GM12891 (cell line): ENCODE measurements around the gene MACIR.

Experiments used
- DNase-seq: peaks from one replicate; pipeline ENCODE4 v3.0.0; 2011; ENCODE audit warnings: low spot score; ENCODE audit not compliant: insufficient read length
- FAIRE-seq: peaks from 2 replicates; lab custom pipeline; 2011; peaks lifted over from hg19 to GRCh38; lab: Jason Lieb, UNC
- PAX5 ChIP-seq: IDR thresholded peaks from 2 replicates; pipeline ENCODE4 v1.6.1; 2011; ENCODE audit warnings: low read length, moderate library complexity, mild to moderate bottlenecking; ENCODE audit not compliant: insufficient read depth, severe bottlenecking
- POLR2A ChIP-seq: IDR thresholded peaks from 2 replicates; pipeline ENCODE4 v1.6.1; 2011; ENCODE audit warnings: low read depth, low read length, control low read depth
- POLR2AphosphoS5 ChIP-seq: IDR thresholded peaks from 2 replicates; pipeline ENCODE4 v1.6.1; 2011; ENCODE audit warnings: low read depth, low read length, control low read depth
- POU2F2 ChIP-seq: IDR thresholded peaks from 2 replicates; pipeline ENCODE4 v1.6.1; 2011; ENCODE audit warnings: low read depth, mild to moderate bottlenecking, control low read depth, low read length, moderate library complexity
- SPI1 ChIP-seq: IDR thresholded peaks from 2 replicates; pipeline ENCODE4 v1.6.1; 2011; ENCODE audit warnings: low read depth, low read length, control low read depth
- TAF1 ChIP-seq: IDR thresholded peaks from 2 replicates; pipeline ENCODE4 v1.6.1; 2011; ENCODE audit warnings: low read depth, low read length, control low read depth

Gene MACIR

GRCh38 chr5:103289024-103289423, 30.5 kb downstream of the MACIR start:
- no peak for TF ChIP-seq POU2F2
- no peak for TF ChIP-seq POLR2AphosphoS5
- TF ChIP-seq SPI1 = no peak
- TF ChIP-seq TAF1 = no peak
- no peak for TF ChIP-seq POLR2A
- TF ChIP-seq PAX5 = no peak
- no peak for DNase-seq
- no peak for FAIRE-seq

- TF ChIP-seq TAF1 (no peak), POLR2A (no peak)
- FAIRE-seq = no peak
- DNase-seq = no peak
These were observed 32.3 kb downstream of the MACIR start for GRCh38 chr5:103290846-103291245.

GRCh38 chr5:103291606-103292005, 33.0 kb downstream of the MACIR start:
- TF ChIP-seq TAF1 (no peak), POLR2AphosphoS5 (no peak), SPI1 (no peak), POU2F2 (no peak), POLR2A (no peak), PAX5 (no peak)
- no peak for DNase-seq
- FAIRE-seq = no peak

GRCh38 chr5:103293099-103293498, 34.5 kb downstream of the MACIR start:
- FAIRE-seq (no peak), DNase-seq (no peak)
- TF ChIP-seq POU2F2 (no peak), PAX5 (no peak)

GRCh38 chr5:103293719-103294118, 35.2 kb downstream of the MACIR start:
- TF ChIP-seq POU2F2 (no peak), PAX5 (no peak), POLR2A (no peak), SPI1 (no peak), POLR2AphosphoS5 (no peak), TAF1 (no peak)
- DNase-seq (no peak), FAIRE-seq (no peak)

GRCh38 chr5:103294906-103295305, 36.3 kb downstream of the MACIR start:
- TF ChIP-seq POLR2AphosphoS5 (no peak), SPI1 (no peak), PAX5 (no peak), POU2F2 (no peak), TAF1 (no peak), POLR2A (no peak)
- FAIRE-seq = no peak
- DNase-seq = no peak

- no peak for TF ChIP-seq PAX5
- TF ChIP-seq SPI1 = no peak
- TF ChIP-seq POLR2A = no peak
- no peak for TF ChIP-seq POLR2AphosphoS5
- no peak for TF ChIP-seq TAF1
- no peak for TF ChIP-seq POU2F2
- FAIRE-seq (no peak), DNase-seq (no peak)
These were observed 36.9 kb downstream of the MACIR start for GRCh38 chr5:103295424-103295823.

- no peak for FAIRE-seq
- TF ChIP-seq PAX5 = no peak
- no peak for TF ChIP-seq POLR2AphosphoS5
- TF ChIP-seq POLR2A = no peak
- no peak for DNase-seq
These were observed 37.3 kb downstream of the MACIR start for GRCh38 chr5:103295871-103296270.

GRCh38 chr5:103298117-103298516, 39.6 kb downstream of the MACIR start:
- no peak for FAIRE-seq

GRCh38 chr5:103298607-103299188, 40.1 kb downstream of the MACIR start:
- TF ChIP-seq POLR2A (no peak), SPI1 (no peak), TAF1 (no peak), POU2F2 (no peak), POLR2AphosphoS5 (no peak), PAX5 (no peak)
- no peak for DNase-seq
- no peak for FAIRE-seq

More at GRCh38 chr5:103298117-103298516, 39.6 kb downstream of the MACIR start:
- no peak for DNase-seq
- TF ChIP-seq PAX5 (no peak), POLR2AphosphoS5 (no peak), POLR2A (no peak), SPI1 (no peak), POU2F2 (no peak), TAF1 (no peak)
